ENCODE data around the gene STARD8.
"Not testable (repeated sequence)": the region's sequence is repeated elsewhere in the genome, so short reads cannot be mapped to it uniquely, and the experiment has no call there.

STARD8 gene

GRCh38 chrX:68647156-68647957 is at the start of gene STARD8:
TSS of gene STARD8 (plus strand) at chrX:68647666. CDS start at chrX:68647883, 217 bp downstream.
- peak; percentile 25 for DNase-seq (ENCODE audit: low read depth)

- no peak for DNase-seq (ENCODE audit: low read depth)
Measured at GRCh38 chrX:68598841-68599240, 48.6 kb upstream of the STARD8 start.

GRCh38 chrX:68599256-68600152 is 48.0 kb upstream of the STARD8 start:
- peak; percentile 5 for DNase-seq (ENCODE audit: low read depth)

GRCh38 chrX:68604216-68604615 is 43.2 kb upstream of the STARD8 start:
- DNase-seq (ENCODE audit: low read depth): not testable (repeated sequence)

- not testable (repeated sequence) for DNase-seq (ENCODE audit: low read depth)
Measured at GRCh38 chrX:68614733-68615132, 32.7 kb upstream of the STARD8 start.

- no peak for DNase-seq (ENCODE audit: low read depth)
Measured at GRCh38 chrX:68627986-68628385, 19.5 kb upstream of the STARD8 start.

- not testable (repeated sequence) for DNase-seq (ENCODE audit: low read depth)
Measured at GRCh38 chrX:68629936-68630335, 17.5 kb upstream of the STARD8 start.

GRCh38 chrX:68631336-68631735 is 16.1 kb upstream of the STARD8 start:
- no peak for DNase-seq (ENCODE audit: low read depth)

- no peak for DNase-seq (ENCODE audit: low read depth)
Measured at GRCh38 chrX:68632491-68632890, 15.0 kb upstream of the STARD8 start.

GRCh38 chrX:68633981-68634380 is 13.5 kb upstream of the STARD8 start:
- DNase-seq (ENCODE audit: low read depth): no peak

- DNase-seq (ENCODE audit: low read depth): peak; percentile 14
Measured at GRCh38 chrX:68634649-68635227, 12.7 kb upstream of the STARD8 start.

- no peak for DNase-seq (ENCODE audit: low read depth)
Measured at GRCh38 chrX:68640661-68641060, 6.8 kb upstream of the STARD8 start.

GRCh38 chrX:68644861-68645260 is 2.6 kb upstream of the STARD8 start:
- no peak for DNase-seq (ENCODE audit: low read depth)

GRCh38 chrX:68646421-68646820 is 1.0 kb upstream of the STARD8 start:
- no peak for DNase-seq (ENCODE audit: low read depth)

GRCh38 chrX:68648960-68649359 is 1.5 kb downstream of the STARD8 start:
- DNase-seq (ENCODE audit: low read depth): no peak

- peak; percentile 41 for DNase-seq (ENCODE audit: low read depth)
Measured at GRCh38 chrX:68650491-68650890, 3.0 kb downstream of the STARD8 start.

- no peak for DNase-seq (ENCODE audit: low read depth)
Measured at GRCh38 chrX:68651110-68651509, 3.6 kb downstream of the STARD8 start.

GRCh38 chrX:68652326-68653170 is 5.1 kb downstream of the STARD8 start:
- peak; percentile 16 for DNase-seq (ENCODE audit: low read depth)

- DNase-seq (ENCODE audit: low read depth): no peak
Measured at GRCh38 chrX:68654693-68655092, 7.2 kb downstream of the STARD8 start.

- not testable (repeated sequence) for DNase-seq (ENCODE audit: low read depth)
Measured at GRCh38 chrX:68656473-68656872, 9.0 kb downstream of the STARD8 start.

- no peak for DNase-seq (ENCODE audit: low read depth)
Measured at GRCh38 chrX:68658530-68658929, 11.1 kb downstream of the STARD8 start.

GRCh38 chrX:68659385-68659784 is 11.9 kb downstream of the STARD8 start:
- DNase-seq (ENCODE audit: low read depth): no peak

Data from iris pigment epithelial cell (primary cell).